Activated CD4-positive, alpha-beta T cell treated with anti-CD3 and anti-CD28 coated beads for 48 hours (primary cell): Measurements from ENCODE around the gene PHPT1.

Experiments
- DNase-seq: peaks from one replicate; pipeline ENCODE4 v3.0.0-alpha.2; 2020

The PHPT1 gene

GRCh38 chr9:136890661-136891060 is 41.5 kb downstream of the PHPT1 start:
- no peak for DNase-seq

GRCh38 chr9:136896027-136896426 is 46.8 kb downstream of the PHPT1 start:
- no peak for DNase-seq

DNA sequence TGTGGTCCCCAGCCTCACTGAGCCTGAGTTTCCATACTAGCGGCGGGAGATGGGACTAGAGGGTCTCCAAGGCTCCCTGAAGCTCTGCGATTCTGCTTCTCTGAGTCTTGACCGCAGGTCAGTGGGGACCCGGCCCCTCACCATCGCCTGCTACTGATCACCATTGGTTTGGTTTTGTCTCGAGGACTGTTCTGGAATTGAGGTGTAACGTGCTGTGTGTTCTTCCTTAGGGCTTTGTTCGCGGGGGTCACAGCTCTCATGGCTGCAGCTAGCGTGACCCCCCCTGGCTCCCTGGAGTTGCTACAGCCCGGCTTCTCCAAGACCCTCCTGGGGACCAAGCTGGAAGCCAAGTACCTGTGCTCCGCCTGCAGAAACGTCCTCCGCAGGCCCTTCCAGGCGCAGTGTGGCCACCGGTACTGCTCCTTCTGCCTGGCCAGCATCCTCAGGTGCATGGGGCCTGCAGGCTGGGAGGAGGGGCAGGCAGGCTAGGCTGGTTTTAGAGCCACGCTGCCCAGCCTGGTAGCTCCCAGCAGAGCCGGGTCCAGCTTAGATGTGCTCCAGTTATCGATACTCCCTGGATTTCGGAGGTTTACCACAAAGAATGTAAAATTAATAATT is 49.4 kb downstream of the PHPT1 start:
- no peak for DNase-seq

DNA sequence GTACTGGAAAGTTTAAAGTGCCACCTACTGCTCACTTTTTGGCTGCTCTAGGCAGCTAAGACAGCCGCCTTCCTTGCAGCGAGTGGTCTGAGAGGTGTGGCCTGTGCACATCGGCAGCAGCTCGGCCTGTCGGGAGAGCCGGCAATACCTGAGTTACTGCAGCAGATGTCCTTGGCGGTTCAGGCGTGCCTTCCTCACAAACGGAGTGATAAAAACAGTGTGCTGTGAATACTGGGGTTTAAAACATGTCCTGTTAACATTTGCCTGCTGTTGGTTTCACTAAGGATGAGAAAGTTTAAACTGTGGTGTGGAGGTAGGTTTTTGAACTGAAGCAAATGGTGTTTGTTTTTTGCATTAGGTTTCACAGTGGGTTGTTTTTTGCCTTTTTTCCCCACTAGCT is 50.0 kb downstream of the PHPT1 start:
- no peak for DNase-seq

- DNase-seq = no peak
Measured at GRCh38 chr9:136900556-136900955, 51.3 kb downstream of the PHPT1 start.
